A549 (cell line): ENCODE measurements around the gene OSBPL8. TPM values are rescaled to one million over a fixed set of nuclear protein-coding genes. Genes with fewer than 3 reads are reported as not detected.

Experiments
- ATAC-seq, 2 experiments: fragments of 200-7000 bp in 1 of 2; fragments of >200 bp in 1 of 2; cut with Nextera tagmentation in 1 of 2; cut with Tn5 transposase in 1 of 2; 3 replicates each; pipeline versions ENCODE4 v1.8.0 to v1.9.1; 2018 to 2020; ENCODE audit warnings: mild to moderate bottlenecking in 1 of 2, moderate library complexity in 1 of 2
- CTCF ChIA-PET: fragments of 300-600 bp; sonication (Branson Sonifier 250); formaldehyde crosslinking; extraction: SDS; loops from one replicate; lab custom pipeline; 2021; ENCODE audit warnings: antibody characterized with exemption, inconsistent platforms; lab: Yijun Ruan, JAX
- POLR2A ChIA-PET: fragments of 350-600 bp; formaldehyde crosslinking; extraction: SDS; loops from one replicate; lab custom pipeline; 2021; ENCODE audit warnings: antibody characterized with exemption, inconsistent platforms; lab: Yijun Ruan, JAX
- DNase-seq, 2 experiments: peaks; one replicate each; pipeline versions ENCODE4 v3.0.0 to v3.0.0-alpha.2; 2011 to 2016; ENCODE audit warnings: low read depth in 1 of 2, low spot score in 1 of 2
- FAIRE-seq: peaks from 2 replicates; lab custom pipeline; 2011; peaks lifted over from hg19 to GRCh38; lab: Jason Lieb, UNC
- H3K27ac ChIP-seq, 2 experiments: fragments of >200 bp; sonication (Bioruptor Twin); formaldehyde crosslinking; 3 replicates each; pipeline ENCODE4 v1.5.1; 2016 to 2017
- H3K4me1 ChIP-seq: fragments of >200 bp; sonication (Bioruptor Twin); formaldehyde crosslinking; 3 replicates; pipeline ENCODE4 v1.6.1; 2016
- H3K4me2 ChIP-seq: fragments of >200 bp; sonication (Bioruptor Twin); formaldehyde crosslinking; 3 replicates; pipeline ENCODE4 v1.6.1; 2016
- H3K4me3 ChIP-seq: fragments of >200 bp; sonication (Bioruptor Twin); formaldehyde crosslinking; 3 replicates; pipeline ENCODE4 v1.5.1; 2016
- H3K9me3 ChIP-seq: fragments of >200 bp; sonication (Bioruptor Twin); formaldehyde crosslinking; 3 replicates; pipeline ENCODE4 v1.6.1; 2016
- ATOH8 ChIP-seq: fragments of 250-450 bp; sonication (Bioruptor Pico); IDR thresholded peaks from 2 replicates; pipeline ENCODE4 v1.5.0; 2020; ENCODE audit warnings: low read depth, mild to moderate bottlenecking, moderate library complexity
- BCL3 ChIP-seq: fragments of >200 bp; sonication (Bioruptor Twin); formaldehyde crosslinking; IDR thresholded peaks from 3 replicates; pipeline ENCODE4 v1.6.1; 2016
- CHD4 ChIP-seq: fragments of 200-600 bp; sonication (generic); IDR thresholded peaks from 2 replicates; pipeline ENCODE4 v1.6.1; 2016; ENCODE audit warnings: antibody characterized with exemption, mild to moderate bottlenecking, borderline replicate concordance
- ELK1 ChIP-seq: fragments of 150-350 bp; IDR thresholded peaks from 2 replicates; pipeline ENCODE4 v1.6.1; 2014; ENCODE audit warnings: low read depth, mild to moderate bottlenecking, low read length
- FOSB ChIP-seq: fragments of 250-450 bp; sonication (Bioruptor Pico); IDR thresholded peaks from 2 replicates; pipeline ENCODE4 v1.5.0; 2020; ENCODE audit warnings: mild to moderate bottlenecking, moderate library complexity
- FOSL2 ChIP-seq, 2 experiments: fragments of 450-650 bp in 1 of 2; fragments of >200 bp in 1 of 2; sonication (Bioruptor Twin) in 1 of 2; formaldehyde crosslinking; IDR thresholded peaks; 2 replicates each; pipeline versions ENCODE4 v1.5.0 to v1.6.1; 2016 to 2020; ENCODE audit warnings: mild to moderate bottlenecking in 1 of 2, moderate library complexity in 1 of 2
- HES2 ChIP-seq: fragments of >200 bp; sonication (Bioruptor Twin); formaldehyde crosslinking; IDR thresholded peaks from 2 replicates; pipeline ENCODE4 v1.6.1; 2016
- JUNB ChIP-seq: fragments of >200 bp; sonication (Bioruptor Twin); formaldehyde crosslinking; IDR thresholded peaks from 2 replicates; pipeline ENCODE4 v1.6.1; 2016
- KDM1A ChIP-seq: fragments of 200-600 bp; sonication (generic); IDR thresholded peaks from 2 replicates; pipeline ENCODE4 v1.6.1; 2016; ENCODE audit warnings: low read depth, mild to moderate bottlenecking
- KDM5A ChIP-seq: fragments of 200-600 bp; sonication (generic); IDR thresholded peaks from 2 replicates; pipeline ENCODE4 v1.6.1; 2016; ENCODE audit warnings: antibody characterized with exemption, mild to moderate bottlenecking
- MAZ ChIP-seq: fragments of 150-350 bp; IDR thresholded peaks from 2 replicates; pipeline ENCODE4 v1.6.1; 2014; ENCODE audit warnings: antibody characterized with exemption, low read depth, low read length, borderline replicate concordance
- NPAS2 ChIP-seq: fragments of 250-450 bp; sonication (Bioruptor Pico); IDR thresholded peaks from 2 replicates; pipeline ENCODE4 v1.8.0; 2022; ENCODE audit warnings: mild to moderate bottlenecking, moderate library complexity, borderline replicate concordance
- PHF8 ChIP-seq: fragments of 200-600 bp; sonication (generic); IDR thresholded peaks from 2 replicates; pipeline ENCODE4 v1.6.1; 2016; ENCODE audit warnings: low read depth, mild to moderate bottlenecking, antibody characterized with exemption, moderate library complexity, borderline replicate concordance
- POLR2AphosphoS2 ChIP-seq: conservative IDR thresholded peaks from 2 replicates; pipeline ENCODE4 v1.6.1; 2012; ENCODE audit warnings: low read length, improper control_type of control experiment, inconsistent platforms
- RCOR1 ChIP-seq: fragments of 150-350 bp; IDR thresholded peaks from 2 replicates; pipeline ENCODE4 v1.6.1; 2014; ENCODE audit warnings: antibody characterized with exemption, low read length, low read depth
- REST ChIP-seq: fragments of 200-600 bp; sonication (generic); IDR thresholded peaks from 2 replicates; pipeline ENCODE4 v1.6.1; 2016; ENCODE audit warnings: antibody characterized with exemption, mild to moderate bottlenecking, moderate library complexity
- RFX5 ChIP-seq: fragments of 450-650 bp; IDR thresholded peaks from 2 replicates; pipeline ENCODE4 v1.7.1; 2014; ENCODE audit warnings: antibody characterized with exemption, mild to moderate bottlenecking, moderate library complexity
- RNF2 ChIP-seq: fragments of 200-600 bp; sonication (generic); IDR thresholded peaks from 2 replicates; pipeline ENCODE4 v1.6.1; 2016; ENCODE audit warnings: low read depth, mild to moderate bottlenecking, antibody characterized with exemption, moderate library complexity, borderline replicate concordance
- SREBF2 ChIP-seq: fragments of 450-650 bp; IDR thresholded peaks from 2 replicates; pipeline ENCODE4 v1.6.1; 2014; ENCODE audit warnings: mild to moderate bottlenecking, moderate library complexity
- TP53 ChIP-seq: fragments of 250-450 bp; sonication (Bioruptor Pico); IDR thresholded peaks from 2 replicates; pipeline ENCODE4 v1.5.0; 2021; ENCODE audit warnings: mild to moderate bottlenecking, moderate library complexity
- ZNF302 ChIP-seq: fragments of 250-450 bp; sonication (Bioruptor Pico); IDR thresholded peaks from 2 replicates; pipeline ENCODE4 v1.9.0; 2021; ENCODE audit warnings: inconsistent platforms, mild to moderate bottlenecking, moderate library complexity
- WGBS: methylation state at CpG from one replicate; pipeline ENCODE4 v1.1.6; 2017; ENCODE audit errors: missing lambda C conversion rate; 5-methylcytosine and 5-hydroxymethylcytosine counted together
- polyA plus RNA-seq, 4 experiments: library from polyadenylated mRNA; depleted of rRNA in 3 of 4; stranded (reverse); fragments of >200 nt; fragmentation: RNase III in 1 of 4; extraction: RNeasy Plus Mini Kit Qiagen cat#74134 plus additional on column Dnase treatment in 1 of 4; gene quantifications; 2 replicates in 3 of 4; 3 replicates in 1 of 4; pipeline ENCODE4 v1.2.3, GENCODE V29; 2011 to 2017

The OSBPL8 gene
- polyA plus RNA-seq, 2 of the 4 experiments (the other 2 are of a cell fraction), result 15.4 to 43.2 TPM

GRCh38 chr12:76432733-76433132, 126.8 kb downstream of the OSBPL8 start:
- no peak for FAIRE-seq
- ATAC-seq, result no peak
- CTCF ChIA-PET, result no interaction called here
- Histone ChIP-seq H3K4me1 (no peaks in the 10 kb centered on the region), H3K9me3 (peaks cover 12% of the 10 kb centered on the region), H3K27ac (no peak overlapping the region), H3K4me2 (no peak overlapping the region), H3K4me3 (no peak overlapping the region)
- no peak for DNase-seq
- POLR2A ChIA-PET, result no interaction called here
- no peak for TF ChIP-seq ZNF302 (CRISPR knock-in tag)
- no peak for TF ChIP-seq FOSB

- DNase-seq (no peak), FAIRE-seq (peak; percentile 80), ATAC-seq (no peak)
- no peak overlapping the region for H3K4me3 ChIP-seq
- H3K4me1 ChIP-seq, result no peaks in the 10 kb centered on the region
- TF ChIP-seq REST (no peak), KDM1A (no peak), PHF8 (no peak), ATOH8 (CRISPR knock-in tag) (no peak), BCL3 (no peak), RFX5 (no peak), MAZ (no peak), POLR2AphosphoS2 (no peak)
- CTCF ChIA-PET, result no interaction called here
- no peak overlapping the region for H3K4me2 ChIP-seq
- H3K9me3 ChIP-seq, result peaks cover 30% of the 10 kb centered on the region
- POLR2A ChIA-PET, result no interaction called here
- no peak overlapping the region for H3K27ac ChIP-seq
Observed at GRCh38 chr12:76428117-76428516, 131.5 kb downstream of the OSBPL8 start.

- TF ChIP-seq MAZ, result no peak
- TF ChIP-seq KDM5A, result no peak
- no peak for TF ChIP-seq HES2
- no peak for TF ChIP-seq JUNB
- no peak for TF ChIP-seq TP53 (CRISPR knock-in tag)
- TF ChIP-seq SREBF2, result no peak
- TF ChIP-seq FOSL2 (IDR thresholded peaks at IDR 0.05), result no peak
- no peak for TF ChIP-seq FOSL2 (CRISPR knock-in tag; IDR thresholded peaks at IDR 0.05)
- no peak for TF ChIP-seq NPAS2 (CRISPR knock-in tag)
- TF ChIP-seq RNF2, result no peak
- no peak for TF ChIP-seq CHD4
- no peak for TF ChIP-seq ELK1
- no peak for TF ChIP-seq RCOR1
- ChIA-PET CTCF (interaction anchor here (1.2 kb wide), 1 partner anchor 79 kb away, joined by 4 read pairs; no protein-coding TSS in a partner anchor), POLR2A (no interaction called here)
- FAIRE-seq, result no peak
- Histone ChIP-seq H3K4me3 (no peak overlapping the region), H3K4me1 (no peaks in the 10 kb centered on the region), H3K4me2 (no peak overlapping the region), H3K9me3 (peaks cover 26% of the 10 kb centered on the region), H3K27ac (no peak overlapping the region)
- WGBS, result 58% methylated on average over 2 of the region's 2 CpGs
- ATAC-seq, result no peak
- no peak for DNase-seq
Observed at GRCh38 chr12:76426160-76426559, 133.4 kb downstream of the OSBPL8 start.
